SU-DHL-6 (cell line): ENCODE results near the gene CMKLR1.

Source experiments
- CTCF ChIP-seq: fragments of 200-600 bp; sonication (generic); IDR thresholded peaks from one replicate; pipeline ENCODE4 v1.5.1; 2017; ENCODE audit warnings: antibody characterized with exemption, mild to moderate bottlenecking, low read length, moderate library complexity; ENCODE audit not compliant: insufficient read depth, poor library complexity, severe bottlenecking
- EZH2phosphoT487 ChIP-seq: fragments of 200-600 bp; sonication (generic), shearing (Covaris generic); conservative IDR thresholded peaks from 2 replicates; pipeline ENCODE4 v1.6.1; 2018; ENCODE audit warnings: mild to moderate bottlenecking, antibody characterized with exemption, low read length, moderate library complexity, mixed read lengths

- TF ChIP-seq CTCF (no peak), EZH2phosphoT487 (no peak)
These were observed 12.8 kb downstream of the CMKLR1 start for GRCh38 chr12:108326254-108326750.
